ENCODE measurements around the gene SERPINA3.

DNA sequence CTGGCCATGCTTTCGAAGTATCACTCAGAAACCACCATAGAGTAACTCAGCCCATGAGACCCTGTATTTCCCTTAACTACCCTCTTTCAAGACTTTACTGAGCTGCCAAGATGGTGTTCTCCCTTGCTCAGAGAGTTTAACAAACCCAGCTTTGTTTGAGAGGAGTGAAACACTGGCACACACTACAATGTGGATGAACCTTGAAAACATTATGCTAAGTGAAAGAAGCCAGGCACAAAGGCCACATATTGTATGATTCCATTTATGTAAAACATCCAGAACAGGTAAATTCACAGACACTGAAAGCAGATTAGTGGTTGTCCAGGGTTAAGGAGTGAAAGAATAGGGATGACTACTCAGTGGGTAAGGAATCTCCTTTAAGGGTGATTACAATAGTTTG lies 18.9 kb downstream of the SERPINA3 start:
- TF ChIP-seq, protein P1, sequence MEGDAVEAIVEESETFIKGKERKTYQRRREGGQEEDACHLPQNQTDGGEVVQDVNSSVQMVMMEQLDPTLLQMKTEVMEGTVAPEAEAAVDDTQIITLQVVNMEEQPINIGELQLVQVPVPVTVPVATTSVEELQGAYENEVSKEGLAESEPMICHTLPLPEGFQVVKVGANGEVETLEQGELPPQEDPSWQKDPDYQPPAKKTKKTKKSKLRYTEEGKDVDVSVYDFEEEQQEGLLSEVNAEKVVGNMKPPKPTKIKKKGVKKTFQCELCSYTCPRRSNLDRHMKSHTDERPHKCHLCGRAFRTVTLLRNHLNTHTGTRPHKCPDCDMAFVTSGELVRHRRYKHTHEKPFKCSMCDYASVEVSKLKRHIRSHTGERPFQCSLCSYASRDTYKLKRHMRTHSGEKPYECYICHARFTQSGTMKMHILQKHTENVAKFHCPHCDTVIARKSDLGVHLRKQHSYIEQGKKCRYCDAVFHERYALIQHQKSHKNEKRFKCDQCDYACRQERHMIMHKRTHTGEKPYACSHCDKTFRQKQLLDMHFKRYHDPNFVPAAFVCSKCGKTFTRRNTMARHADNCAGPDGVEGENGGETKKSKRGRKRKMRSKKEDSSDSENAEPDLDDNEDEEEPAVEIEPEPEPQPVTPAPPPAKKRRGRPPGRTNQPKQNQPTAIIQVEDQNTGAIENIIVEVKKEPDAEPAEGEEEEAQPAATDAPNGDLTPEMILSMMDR (conservative IDR thresholded peaks at IDR 0.05; ENCODE audit: low read depth, low read length) = no peak
- TF ChIP-seq EZH2 (IDR thresholded peaks at IDR 0.05; ENCODE audit: low read length, unreplicated experiment) = no peak
